HepG2 (cell line): Measurements from ENCODE around the gene LTB4R. TPM values are rescaled to one million over a fixed set of nuclear protein-coding genes. Genes with fewer than 3 reads are reported as not detected.

Source experiments
- CBX2 ChIP-seq, 2 experiments: fragments of 200-600 bp in 1 of 2; sonication (generic); formaldehyde crosslinking in 1 of 2; IDR thresholded peaks; 2 replicates each; pipeline versions ENCODE4 v1.7.0 to v1.8.1; 2018 to 2022; ENCODE audit warnings: low read depth in 2 of 2, low read length in 1 of 2, mild to moderate bottlenecking in 1 of 2, missing genetic modification reagents in 1 of 2
- GATAD2A ChIP-seq: IDR thresholded peaks from 2 replicates; pipeline ENCODE4 v1.6.1; 2016
- JUN ChIP-seq: sonication (generic); formaldehyde crosslinking; IDR thresholded peaks from 2 replicates; pipeline ENCODE4 v1.4.0; 2020; ENCODE audit warnings: mild to moderate bottlenecking, missing genetic modification reagents
- KAT7 ChIP-seq: IDR thresholded peaks from 2 replicates; pipeline ENCODE4 v1.6.1; 2018; ENCODE audit warnings: borderline replicate concordance, missing compliant biosample characterization
- MTA3 ChIP-seq: sonication (generic); formaldehyde crosslinking; IDR thresholded peaks from 2 replicates; pipeline ENCODE4 v1.4.0; 2020; ENCODE audit warnings: missing genetic modification reagents
- SNAI1 ChIP-seq: sonication (generic); formaldehyde crosslinking; IDR thresholded peaks from 2 replicates; pipeline ENCODE4 v1.5.0; 2020; ENCODE audit warnings: mild to moderate bottlenecking, missing genetic modification reagents, borderline replicate concordance
- SP1 ChIP-seq, 2 experiments: fragments of 450-650 bp in 1 of 2; sonication (generic) in 1 of 2; formaldehyde crosslinking in 1 of 2; IDR thresholded peaks; 2 replicates each; pipeline versions ENCODE4 v1.4.0 to v1.6.1; 2016 to 2020; ENCODE audit warnings: missing genetic modification reagents in 1 of 2
- TOPORS ChIP-seq: sonication (generic); formaldehyde crosslinking; IDR thresholded peaks from 2 replicates; pipeline ENCODE4 v1.8.0; 2023; ENCODE audit warnings: mild to moderate bottlenecking, missing genetic modification reagents
- ZBTB1 ChIP-seq: sonication (generic); formaldehyde crosslinking; IDR thresholded peaks from 2 replicates; pipeline ENCODE4 v1.4.0; 2020; ENCODE audit warnings: missing genetic modification reagents, borderline replicate concordance
- ZBTB21 ChIP-seq: sonication (generic); formaldehyde crosslinking; IDR thresholded peaks from 2 replicates; pipeline ENCODE4 v1.4.0; 2020; ENCODE audit warnings: missing genetic modification reagents
- ZBTB34 ChIP-seq: sonication (generic); formaldehyde crosslinking; IDR thresholded peaks from 2 replicates; pipeline ENCODE4 v1.8.0; 2022; ENCODE audit warnings: mild to moderate bottlenecking, missing genetic modification reagents
- ZBTB40 ChIP-seq, 2 experiments: fragments of 450-650 bp in 1 of 2; sonication (generic) in 1 of 2; formaldehyde crosslinking in 1 of 2; IDR thresholded peaks; 2 replicates each; pipeline versions ENCODE4 v1.6.1 to v1.8.0; 2016 to 2022; ENCODE audit warnings: antibody characterized with exemption in 1 of 2, mild to moderate bottlenecking in 1 of 2, missing genetic modification reagents in 1 of 2
- ZEB1 ChIP-seq: IDR thresholded peaks from 2 replicates; pipeline ENCODE4 v1.6.1; 2012; ENCODE audit warnings: mild to moderate bottlenecking, low read depth, inconsistent platforms; ENCODE audit not compliant: insufficient replicate concordance
- ZMYM4 ChIP-seq: sonication (generic); formaldehyde crosslinking; IDR thresholded peaks from 2 replicates; pipeline ENCODE4 v1.8.1; 2023; ENCODE audit warnings: mild to moderate bottlenecking, missing genetic modification reagents
- ZNF20 ChIP-seq: sonication (generic); formaldehyde crosslinking; IDR thresholded peaks from 2 replicates; pipeline ENCODE4 v1.4.0; 2020; ENCODE audit warnings: mild to moderate bottlenecking, moderate library complexity, missing genetic modification reagents
- ZNF331 ChIP-seq: sonication (generic); formaldehyde crosslinking; IDR thresholded peaks from 2 replicates; pipeline ENCODE4 v1.4.0; 2020; ENCODE audit warnings: missing genetic modification reagents
- ZNF484 ChIP-seq: sonication (generic); formaldehyde crosslinking; IDR thresholded peaks from 2 replicates; pipeline ENCODE4 v1.5.1; 2020; ENCODE audit warnings: mild to moderate bottlenecking, low read depth, missing genetic modification reagents, borderline replicate concordance
- ZNF557 ChIP-seq: sonication (generic); formaldehyde crosslinking; IDR thresholded peaks from 2 replicates; pipeline ENCODE4 v1.4.0; 2020; ENCODE audit warnings: missing genetic modification reagents
- polyA plus RNA-seq, 8 experiments: library from polyadenylated mRNA; depleted of rRNA in 3 of 8; stranded (reverse) in 7 of 8; unstranded in 1 of 8; fragments of >200 nt; fragmentation: Illumina TruSeq in 4 of 8; extraction: Trizol in 4 of 8; gene quantifications; 2 replicates each; pipeline versions ENCODE4 v1.2.1 to v1.2.3, GENCODE V29; 2011 to 2016; ENCODE audit warnings: low read depth in 4 of 8, missing spikeins in 1 of 8, mixed read lengths in 1 of 8; ENCODE audit not compliant: insufficient read depth in 1 of 8
- total RNA-seq, 5 experiments: library from RNA; depleted of rRNA; stranded (reverse); fragments of >200 nt; fragmentation: Illumina TruSeq; extraction: Trizol; gene quantifications; 2 replicates each; pipeline ENCODE4 v1.2.3, GENCODE V29; 2016; ENCODE audit warnings: low read depth in 1 of 5

LTB4R gene
- total and polyA plus RNA-seq, 2 of the 13 experiments (the other 11 are each of a cell fraction or from before 2014, with no cell fraction given) = 3.2 to 8.2 TPM

- TF ChIP-seq ZBTB40 (IDR thresholded peaks at IDR 0.05) (no peak), ZBTB40 (CRISPR knock-in tag; IDR thresholded peaks at IDR 0.05) (no peak), JUN (CRISPR knock-in tag) (no peak), MTA3 (no peak), TOPORS (no peak), ZNF20 (no peak; the same call in 1 of the 2 replicates), SP1 (IDR thresholded peaks at IDR 0.05) (no peak), SP1 (CRISPR knock-in tag; IDR thresholded peaks at IDR 0.05) (no peak), ZNF484 (CRISPR knock-in tag) (no peak), ZNF331 (CRISPR knock-in tag) (no peak), CBX2 (IDR thresholded peaks at IDR 0.05; ENCODE audit: low read depth, low read length) (no peak), CBX2 (CRISPR knock-in tag; IDR thresholded peaks at IDR 0.05; ENCODE audit: low read depth) (0 out of 2 replicates have a peak, but pooled peaks have one; percentile 56), SNAI1 (CRISPR knock-in tag) (no peak), ZEB1 (no peak), ZBTB21 (no peak), ZBTB1 (CRISPR knock-in tag) (no peak), ZNF557 (CRISPR knock-in tag) (no peak), GATAD2A (CRISPR knock-in tag) (peak; percentile 51; the same call in 1 of the 2 replicates), ZMYM4 (CRISPR knock-in tag) (no peak), ZBTB34 (no peak), KAT7 (CRISPR knock-in tag) (no peak)
Observed at GRCh38 chr14:24315243-24315806, 4.0 kb downstream of the LTB4R start (continued).
